Neural cell (in vitro differentiated cells): ENCODE measurements around the gene LRMDA. TPM values are rescaled to one million over a fixed set of nuclear protein-coding genes. Genes with fewer than 3 reads are reported as not detected.
A peak's percentile ranks its signal among the peaks of the same experiment; 100 is the strongest.

Experiments used
- H2AFZ ChIP-seq: fragments of 200-600, 300-800 bp; sonication (generic), shearing (Covaris generic); 2 replicates; pipeline ENCODE4 v1.6.0; 2014; ENCODE audit warnings: low read depth, mild to moderate bottlenecking, antibody characterized with exemption, low read length, moderate library complexity
- H3F3A ChIP-seq: fragments of 200-600 bp; shearing (Covaris generic); 2 replicates; pipeline ENCODE4 v1.6.1; 2016; ENCODE audit warnings: mild to moderate bottlenecking, moderate library complexity, mixed read lengths, antibody characterized with exemption, low read length; ENCODE audit not compliant: insufficient read depth, poor library complexity, severe bottlenecking
- H3K27ac ChIP-seq: fragments of 200-600, 300-800 bp; sonication (generic), shearing (Covaris generic); 2 replicates; pipeline ENCODE4 v1.5.1; 2014; ENCODE audit warnings: mild to moderate bottlenecking, low read length, moderate library complexity
- H3K27me3 ChIP-seq: fragments of 300-800, 200-600 bp; sonication (generic), shearing (Covaris generic); 2 replicates; pipeline ENCODE4 v1.6.0; 2014; ENCODE audit warnings: mild to moderate bottlenecking, low read depth, low read length, moderate library complexity; ENCODE audit not compliant: insufficient read depth
- H3K36me3 ChIP-seq: fragments of 300-800, 200-600 bp; sonication (generic), shearing (Covaris generic); 2 replicates; pipeline ENCODE4 v1.5.1; 2014; ENCODE audit warnings: mild to moderate bottlenecking, antibody characterized with exemption, low read length, moderate library complexity; ENCODE audit not compliant: insufficient read depth
- H3K4me2 ChIP-seq: fragments of 300-800, 200-600 bp; sonication (generic), shearing (Covaris generic); 2 replicates; pipeline ENCODE4 v1.6.0; 2014; ENCODE audit warnings: mild to moderate bottlenecking, low read length
- H3K4me3 ChIP-seq: fragments of 300-800, 200-600 bp; sonication (generic), shearing (Covaris generic); 2 replicates; pipeline ENCODE4 v1.5.1; 2014; ENCODE audit warnings: mild to moderate bottlenecking, low read length, moderate library complexity
- H3K79me2 ChIP-seq: fragments of 200-600 bp; shearing (Covaris generic); replicated peaks from 2 replicates; pipeline ENCODE4 v1.6.0; 2014; ENCODE audit warnings: mild to moderate bottlenecking, low read length, moderate library complexity; ENCODE audit not compliant: insufficient read depth
- H3K9ac ChIP-seq: fragments of 300-800, 200-600 bp; sonication (generic), shearing (Covaris generic); 2 replicates; pipeline ENCODE4 v1.6.1; 2016; ENCODE audit warnings: mild to moderate bottlenecking, low read length, mixed read lengths
- H3K9me2 ChIP-seq: fragments of 200-600 bp; shearing (Covaris generic); 2 replicates; pipeline ENCODE4 v1.6.1; 2016; ENCODE audit warnings: mild to moderate bottlenecking, low read length, mixed read lengths; ENCODE audit not compliant: insufficient read depth
- H3K9me3 ChIP-seq: fragments of 200-600, 300-800 bp; sonication (generic), shearing (Covaris generic); 2 replicates; pipeline ENCODE4 v1.6.1; 2016; ENCODE audit warnings: mild to moderate bottlenecking, mixed run types, low read length, moderate library complexity, mixed read lengths
- H4K20me1 ChIP-seq: fragments of 200-600 bp; shearing (Covaris generic); 2 replicates; pipeline ENCODE4 v1.6.1; 2016; ENCODE audit warnings: mild to moderate bottlenecking, mixed run types; ENCODE audit not compliant: insufficient read depth
- EP300 ChIP-seq: fragments of 450-650 bp; conservative IDR thresholded peaks from 2 replicates; pipeline ENCODE4 v1.6.1; 2014; ENCODE audit warnings: antibody characterized with exemption, mild to moderate bottlenecking, moderate library complexity; ENCODE audit not compliant: poor library complexity, severe bottlenecking
- EZH2 ChIP-seq: fragments of 200-600, 300-800 bp; shearing (Covaris generic), sonication (generic); IDR thresholded peaks from 2 replicates; pipeline ENCODE4 v1.6.1; 2014; ENCODE audit warnings: antibody characterized with exemption, low read length, borderline replicate concordance, mild to moderate bottlenecking; ENCODE audit not compliant: insufficient read depth, poor library complexity, severe bottlenecking
- MXI1 ChIP-seq: fragments of 450-650 bp; conservative IDR thresholded peaks from 2 replicates; pipeline ENCODE4 v1.6.1; 2014; ENCODE audit warnings: antibody characterized with exemption, mild to moderate bottlenecking; ENCODE audit not compliant: poor library complexity, severe bottlenecking
- POLR2AphosphoS5 ChIP-seq: IDR thresholded peaks from 2 replicates; pipeline ENCODE4 v1.6.1; 2012
- RAD21 ChIP-seq: fragments of 450-650 bp; conservative IDR thresholded peaks from 2 replicates; pipeline ENCODE4 v1.6.1; 2014; ENCODE audit warnings: antibody characterized with exemption, mild to moderate bottlenecking, moderate library complexity
- REST ChIP-seq: IDR thresholded peaks from 2 replicates; pipeline ENCODE4 v1.6.1; 2012; ENCODE audit warnings: borderline replicate concordance
- SMC3 ChIP-seq: fragments of 450-650 bp; conservative IDR thresholded peaks from 2 replicates; pipeline ENCODE4 v1.6.1; 2014; ENCODE audit warnings: antibody characterized with exemption, mild to moderate bottlenecking, moderate library complexity; ENCODE audit not compliant: poor library complexity
- TAF1 ChIP-seq: IDR thresholded peaks from 2 replicates; pipeline ENCODE4 v1.6.1; 2012; ENCODE audit warnings: low read depth
- polyA plus RNA-seq: library from polyadenylated mRNA; depleted of rRNA; stranded (reverse); fragments of >200 nt; gene quantifications from 2 replicates; pipeline ENCODE4 v1.2.3, GENCODE V29; 2014
- TF ChIP-seq, protein P1 (sequence below): fragments of 450-650 bp; IDR thresholded peaks from 2 replicates; pipeline ENCODE4 v1.5.1; 2014; ENCODE audit warnings: antibody characterized with exemption, mild to moderate bottlenecking, moderate library complexity; ENCODE audit not compliant: poor library complexity, severe bottlenecking

LRMDA gene
- polyA plus RNA-seq, 1 donor from 2014 or later, result 5.6 TPM

DNA sequence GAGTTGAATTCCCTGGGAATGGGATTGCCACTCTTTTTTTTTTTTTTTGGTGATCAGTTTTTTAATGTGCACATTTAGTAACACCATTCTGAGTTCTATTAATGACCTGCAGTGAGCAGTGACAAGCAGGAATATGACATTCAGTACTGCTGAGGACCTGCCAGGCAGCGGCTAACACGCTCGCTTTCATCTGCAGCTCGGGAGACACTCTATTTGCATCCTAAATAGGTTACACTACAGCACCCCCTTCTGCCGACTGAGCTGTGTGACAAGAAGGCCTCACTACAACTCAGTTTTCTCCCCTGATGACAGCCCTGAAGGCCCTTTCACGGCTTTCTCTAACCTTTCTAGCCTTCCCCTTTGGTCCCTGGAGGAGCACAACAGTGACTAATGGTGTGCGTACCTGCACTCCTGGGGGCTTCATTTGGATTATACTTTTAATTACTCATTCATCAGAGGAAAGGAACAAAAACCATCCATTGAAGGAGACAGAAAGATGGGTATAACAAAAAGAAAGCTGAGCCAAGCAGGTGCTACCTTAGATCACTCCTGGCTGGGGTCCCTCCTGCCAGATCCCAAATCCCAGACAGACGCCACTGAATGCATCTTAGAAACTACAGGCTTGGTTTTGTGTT, 872.4 kb downstream of the LRMDA start:
- H3K27ac ChIP-seq, result peak overlapping the region; percentile 64
- no peaks in the 10 kb centered on the region for H3K9me3 ChIP-seq
- H3K36me3 ChIP-seq, result no peaks in the 10 kb centered on the region
- peak overlapping the region; percentile 22 for H3K4me3 ChIP-seq
- no peaks in the 10 kb centered on the region for H3K9me2 ChIP-seq
- no peak overlapping the region for H3K4me2 ChIP-seq
- no peaks in the 10 kb centered on the region for H3F3A ChIP-seq
- no peak for TF ChIP-seq POLR2AphosphoS5
- TF ChIP-seq EP300, result peak; percentile 76
- peak; percentile 92 for TF ChIP-seq RAD21
- no peak for TF ChIP-seq REST
- no peak for TF ChIP-seq EZH2
- TF ChIP-seq SMC3, result peak; percentile 90
- TF ChIP-seq, protein P1, sequence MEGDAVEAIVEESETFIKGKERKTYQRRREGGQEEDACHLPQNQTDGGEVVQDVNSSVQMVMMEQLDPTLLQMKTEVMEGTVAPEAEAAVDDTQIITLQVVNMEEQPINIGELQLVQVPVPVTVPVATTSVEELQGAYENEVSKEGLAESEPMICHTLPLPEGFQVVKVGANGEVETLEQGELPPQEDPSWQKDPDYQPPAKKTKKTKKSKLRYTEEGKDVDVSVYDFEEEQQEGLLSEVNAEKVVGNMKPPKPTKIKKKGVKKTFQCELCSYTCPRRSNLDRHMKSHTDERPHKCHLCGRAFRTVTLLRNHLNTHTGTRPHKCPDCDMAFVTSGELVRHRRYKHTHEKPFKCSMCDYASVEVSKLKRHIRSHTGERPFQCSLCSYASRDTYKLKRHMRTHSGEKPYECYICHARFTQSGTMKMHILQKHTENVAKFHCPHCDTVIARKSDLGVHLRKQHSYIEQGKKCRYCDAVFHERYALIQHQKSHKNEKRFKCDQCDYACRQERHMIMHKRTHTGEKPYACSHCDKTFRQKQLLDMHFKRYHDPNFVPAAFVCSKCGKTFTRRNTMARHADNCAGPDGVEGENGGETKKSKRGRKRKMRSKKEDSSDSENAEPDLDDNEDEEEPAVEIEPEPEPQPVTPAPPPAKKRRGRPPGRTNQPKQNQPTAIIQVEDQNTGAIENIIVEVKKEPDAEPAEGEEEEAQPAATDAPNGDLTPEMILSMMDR, result peak; percentile 89
- TF ChIP-seq MXI1, result no peak
- H3K9ac ChIP-seq, result peak overlapping the region; percentile 25
- peaks cover 5% of the 10 kb centered on the region for H3K27me3 ChIP-seq
- H4K20me1 ChIP-seq, result no peaks in the 10 kb centered on the region
- H2AFZ ChIP-seq, result no peak overlapping the region
- H3K79me2 ChIP-seq, result no peaks in the 10 kb centered on the region

GRCh38 chr10:76305930-76306615, 874.6 kb downstream of the LRMDA start:
- no peaks in the 10 kb centered on the region for H3K9me2 ChIP-seq

More at GRCh38 chr10:76305930-76306615, 874.6 kb downstream of the LRMDA start:
- H3K79me2 ChIP-seq, result no peaks in the 10 kb centered on the region
- TF ChIP-seq REST, result no peak
- TF ChIP-seq EP300, result no peak
- TF ChIP-seq SMC3, result no peak
- TF ChIP-seq MXI1, result no peak
- TF ChIP-seq, protein P1, result no peak
- TF ChIP-seq POLR2AphosphoS5, result no peak
- TF ChIP-seq TAF1, result no peak
- no peak for TF ChIP-seq EZH2
- no peak for TF ChIP-seq RAD21
- no peak overlapping the region for H3K27ac ChIP-seq
- no peaks in the 10 kb centered on the region for H3F3A ChIP-seq
- no peak overlapping the region for H3K4me2 ChIP-seq
- H3K27me3 ChIP-seq, result peaks cover 5% of the 10 kb centered on the region
- no peak overlapping the region for H2AFZ ChIP-seq
- no peaks in the 10 kb centered on the region for H4K20me1 ChIP-seq
- H3K9ac ChIP-seq, result no peak overlapping the region
- H3K4me3 ChIP-seq, result no peak overlapping the region
- no peaks in the 10 kb centered on the region for H3K9me3 ChIP-seq
- H3K36me3 ChIP-seq, result no peaks in the 10 kb centered on the region
